OCI-LY7 (cell line): Measurements from ENCODE around the gene CEP19. TPM values are rescaled to one million over a fixed set of nuclear protein-coding genes. Genes with fewer than 3 reads are reported as not detected.

Experiments used
- BruUV-seq: library from RNA; stranded (reverse); fragments of 400-500 nt; replicated peaks from 2 replicates; lab custom pipeline; 2021; lab: Mats Ljungman, UMichigan
- CTCF ChIA-PET: fragments of 300-600 bp; sonication (Branson Sonifier 250); formaldehyde crosslinking; loops from one replicate; lab custom pipeline; 2022; ENCODE audit warnings: antibody characterized with exemption; ENCODE audit not compliant: unreplicated experiment; lab: Charles Lee
- POLR2A ChIA-PET: fragments of 300-600 bp; sonication (Branson Sonifier 250); formaldehyde crosslinking; loops from one replicate; lab custom pipeline; 2022; ENCODE audit warnings: antibody characterized with exemption; lab: Charles Lee
- DNase-seq: peaks from one replicate; pipeline ENCODE4 v3.0.0-alpha.2; 2015; ENCODE audit warnings: low spot score
- H2AFZ ChIP-seq: fragments of 200-600 bp; sonication (generic), shearing (Covaris generic); 2 replicates; pipeline ENCODE4 v1.6.1; 2014; ENCODE audit warnings: mild to moderate bottlenecking, antibody characterized with exemption, low read length, moderate library complexity
- H3K27ac ChIP-seq: fragments of 200-600 bp; sonication (generic); 2 replicates; pipeline ENCODE4 v1.5.1; 2014; ENCODE audit warnings: mixed run types, low read depth, mild to moderate bottlenecking, moderate library complexity, low read length, inconsistent platforms; ENCODE audit not compliant: poor library complexity, severe bottlenecking
- H3K36me3 ChIP-seq: fragments of 200-600 bp; sonication (generic); 2 replicates; pipeline ENCODE4 v1.6.1; 2014; ENCODE audit warnings: mild to moderate bottlenecking, antibody characterized with exemption, low read length, moderate library complexity, mixed read lengths; ENCODE audit not compliant: insufficient read depth
- H3K4me1 ChIP-seq: fragments of 200-600 bp; sonication (generic); 2 replicates; pipeline ENCODE4 v1.5.1; 2014; ENCODE audit warnings: mild to moderate bottlenecking, low read length; ENCODE audit not compliant: insufficient read depth, poor library complexity, severe bottlenecking
- H3K4me2 ChIP-seq: fragments of 200-600 bp; sonication (generic); 2 replicates; pipeline ENCODE4 v1.6.1; 2014; ENCODE audit warnings: mild to moderate bottlenecking, low read length
- H3K4me3 ChIP-seq: fragments of 200-600 bp; sonication (generic); 2 replicates; pipeline ENCODE4 v1.5.1; 2014; ENCODE audit warnings: mild to moderate bottlenecking, low read depth, low read length; ENCODE audit not compliant: poor library complexity, severe bottlenecking
- H3K79me2 ChIP-seq: fragments of 200-600 bp; sonication (generic); 2 replicates; pipeline ENCODE4 v1.6.1; 2016; ENCODE audit warnings: low read depth, mild to moderate bottlenecking, low read length, moderate library complexity, mixed read lengths; ENCODE audit not compliant: insufficient read depth
- H3K9me2 ChIP-seq: fragments of 200-600 bp; sonication (generic); 2 replicates; pipeline ENCODE4 v1.6.1; 2016; ENCODE audit warnings: mild to moderate bottlenecking, low read length, mixed read lengths; ENCODE audit not compliant: insufficient read depth
- H3K9me3 ChIP-seq: fragments of 200-600 bp; sonication (generic); 2 replicates; pipeline ENCODE4 v1.6.1; 2014; ENCODE audit warnings: mild to moderate bottlenecking, mixed run types, low read length, mixed read lengths
- H4K20me1 ChIP-seq: fragments of 200-600 bp; sonication (generic); 2 replicates; pipeline ENCODE4 v1.6.1; 2014; ENCODE audit warnings: mild to moderate bottlenecking, antibody characterized with exemption, low read length, moderate library complexity, mixed read lengths; ENCODE audit not compliant: insufficient read depth
- CTCF ChIP-seq: fragments of 200-600 bp; sonication (generic); conservative IDR thresholded peaks from 2 replicates; pipeline ENCODE4 v1.5.1; 2014; ENCODE audit warnings: mild to moderate bottlenecking, antibody characterized with exemption, low read length, moderate library complexity, mixed read lengths
- EZH2phosphoT487 ChIP-seq: fragments of 200-600 bp; sonication (generic); IDR thresholded peaks from 2 replicates; pipeline ENCODE4 v1.6.1; 2018; ENCODE audit warnings: low read depth, borderline replicate concordance, mild to moderate bottlenecking, mixed run types, antibody characterized with exemption, low read length, moderate library complexity, mixed read lengths
- intact Hi-C: fragments of 100-400 bp; cut with micrococcal nuclease; formaldehyde crosslinking; loops from one replicate; pipeline ENCODE4 v1.10.0; 2022; ENCODE audit not compliant: unreplicated experiment
- total RNA-seq, 2 experiments: library from RNA; depleted of rRNA in 1 of 2; stranded (reverse); fragments of >200 nt in 1 of 2; shearing (Covaris generic) in 1 of 2; gene quantifications; 2 replicates each; pipeline ENCODE4 v1.2.3, GENCODE V29; 2014 to 2022

The CEP19 gene
- total RNA-seq, 2 experiments from 2014 or later: 3.3 to 5.7 TPM

GRCh38 chr3:196684548-196685407 lies 27.3 kb downstream of the CEP19 start:
- no peaks in the 10 kb centered on the region for H3K9me3 ChIP-seq
- CTCF ChIA-PET: interaction anchor here (0.6 to 1.9 kb wide), 6 partner anchors 25 to 78 kb away, joined by 3 to 13 read pairs (median 6); no protein-coding TSS in a partner anchor
- no peaks in the 10 kb centered on the region for H3K9me2 ChIP-seq
- TF ChIP-seq CTCF (peak; percentile 96), EZH2phosphoT487 (no peak)
- no peaks in the 10 kb centered on the region for H3K36me3 ChIP-seq
- peak; percentile 80 for DNase-seq
- no peak overlapping the region for H3K27ac ChIP-seq
- H4K20me1 ChIP-seq: no peaks in the 10 kb centered on the region
- BruUV-seq: no TSS peak
- H3K79me2 ChIP-seq: no peaks in the 10 kb centered on the region
- peak overlapping the region; percentile 84 for H2AFZ ChIP-seq
- POLR2A ChIA-PET: interaction anchor here (0.5 to 1.6 kb wide), 6 partner anchors 53 to 161 kb away, joined by 3 to 6 read pairs (median 3); no protein-coding TSS in a partner anchor
- intact Hi-C loops: loop anchor here (1.0 to 2.0 kb wide), 3 partner anchors 52 to 80 kb away; no protein-coding TSS in a partner anchor
- H3K4me1 ChIP-seq: peaks cover 10% of the 10 kb centered on the region
- peak overlapping the region; percentile 18 for H3K4me3 ChIP-seq
- peak overlapping the region; percentile 60 for H3K4me2 ChIP-seq

- ChIA-PET CTCF (no interaction called here), POLR2A (no interaction called here)
- BruUV-seq: no TSS peak
Observed at GRCh38 chr3:196677931-196678330, 34.1 kb downstream of the CEP19 start.

More at GRCh38 chr3:196677931-196678330, 34.1 kb downstream of the CEP19 start:
- DNase-seq: no peak
- no peak overlapping the region for H2AFZ ChIP-seq
- no peaks in the 10 kb centered on the region for H3K9me2 ChIP-seq
- H3K4me2 ChIP-seq: no peak overlapping the region
- intact Hi-C loops: no loop called here
- TF ChIP-seq CTCF (no peak), EZH2phosphoT487 (no peak)
- H3K36me3 ChIP-seq: no peaks in the 10 kb centered on the region
- no peak overlapping the region for H3K27ac ChIP-seq
- no peak overlapping the region for H3K4me3 ChIP-seq
- no peaks in the 10 kb centered on the region for H4K20me1 ChIP-seq
- H3K4me1 ChIP-seq: no peaks in the 10 kb centered on the region
- H3K79me2 ChIP-seq: no peaks in the 10 kb centered on the region
- H3K9me3 ChIP-seq: no peaks in the 10 kb centered on the region
